BE2C (cell line): ENCODE results near the gene THAP4.
A peak's percentile ranks its signal among the peaks of the same experiment; 100 is the strongest.

Experiments
- DNase-seq: peaks from one replicate; pipeline ENCODE4 v3.0.0-alpha.2; 2020
- H3K27me3 ChIP-seq: fragments of 250-450 bp; sonication (Bioruptor Pico); 2 replicates; pipeline ENCODE4 v1.5.1; 2020; ENCODE audit warnings: mild to moderate bottlenecking
- H3K36me3 ChIP-seq: fragments of 250-450 bp; sonication (Bioruptor Pico); 2 replicates; pipeline ENCODE4 v1.5.1; 2020; ENCODE audit warnings: mild to moderate bottlenecking
- H3K4me1 ChIP-seq: fragments of 250-450 bp; sonication (Bioruptor Pico); 2 replicates; pipeline ENCODE4 v1.5.1; 2020
- H3K4me3 ChIP-seq: 2 replicates; pipeline ENCODE4 v1.5.1; 2011; ENCODE audit warnings: low read depth, low read length
- H3K9me3 ChIP-seq: fragments of 250-450 bp; sonication (Bioruptor Pico); 2 replicates; pipeline ENCODE4 v1.5.1; 2020
- TF ChIP-seq, protein P1 (sequence below): IDR thresholded peaks from 2 replicates; pipeline ENCODE4 v1.5.1; 2012; ENCODE audit warnings: mild to moderate bottlenecking, low read depth, low read length

The THAP4 gene

GRCh38 chr2:241678307-241678706 lies 41.3 kb upstream of the THAP4 start:
- H3K4me1 ChIP-seq, result no peaks in the 10 kb centered on the region
- peaks cover 88% of the 10 kb centered on the region for H3K36me3 ChIP-seq
- H3K27me3 ChIP-seq, result no peaks in the 10 kb centered on the region
- no peaks in the 10 kb centered on the region for H3K9me3 ChIP-seq
- DNase-seq, result no peak
- H3K4me3 ChIP-seq, result no peak overlapping the region
- TF ChIP-seq, protein P1, sequence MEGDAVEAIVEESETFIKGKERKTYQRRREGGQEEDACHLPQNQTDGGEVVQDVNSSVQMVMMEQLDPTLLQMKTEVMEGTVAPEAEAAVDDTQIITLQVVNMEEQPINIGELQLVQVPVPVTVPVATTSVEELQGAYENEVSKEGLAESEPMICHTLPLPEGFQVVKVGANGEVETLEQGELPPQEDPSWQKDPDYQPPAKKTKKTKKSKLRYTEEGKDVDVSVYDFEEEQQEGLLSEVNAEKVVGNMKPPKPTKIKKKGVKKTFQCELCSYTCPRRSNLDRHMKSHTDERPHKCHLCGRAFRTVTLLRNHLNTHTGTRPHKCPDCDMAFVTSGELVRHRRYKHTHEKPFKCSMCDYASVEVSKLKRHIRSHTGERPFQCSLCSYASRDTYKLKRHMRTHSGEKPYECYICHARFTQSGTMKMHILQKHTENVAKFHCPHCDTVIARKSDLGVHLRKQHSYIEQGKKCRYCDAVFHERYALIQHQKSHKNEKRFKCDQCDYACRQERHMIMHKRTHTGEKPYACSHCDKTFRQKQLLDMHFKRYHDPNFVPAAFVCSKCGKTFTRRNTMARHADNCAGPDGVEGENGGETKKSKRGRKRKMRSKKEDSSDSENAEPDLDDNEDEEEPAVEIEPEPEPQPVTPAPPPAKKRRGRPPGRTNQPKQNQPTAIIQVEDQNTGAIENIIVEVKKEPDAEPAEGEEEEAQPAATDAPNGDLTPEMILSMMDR, result no peak

DNA sequence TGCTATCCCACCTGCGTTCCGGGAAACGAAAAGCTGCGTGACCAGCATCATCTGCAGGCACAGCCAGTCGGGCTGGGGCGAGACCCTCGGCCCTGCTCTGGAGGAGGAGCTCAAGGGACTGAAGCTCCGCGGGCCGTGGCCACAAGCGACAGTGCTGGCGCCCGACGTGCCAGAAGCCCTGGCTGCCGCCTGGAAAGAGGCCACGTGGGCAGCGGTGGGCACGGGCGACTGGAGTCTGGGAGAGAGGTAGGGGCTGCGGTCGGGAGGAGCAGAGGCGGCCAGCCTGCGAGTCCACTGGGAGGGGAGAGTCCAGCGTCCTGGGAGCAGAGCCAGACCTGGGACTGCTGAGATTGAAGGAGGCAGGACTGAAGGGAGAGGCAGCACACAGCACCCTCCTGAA lies 40.4 kb upstream of the THAP4 start:
- Histone ChIP-seq H3K9me3 (no peaks in the 10 kb centered on the region), H3K36me3 (peaks cover 80% of the 10 kb centered on the region), H3K4me3 (no peak overlapping the region), H3K4me1 (no peaks in the 10 kb centered on the region), H3K27me3 (no peaks in the 10 kb centered on the region)
- TF ChIP-seq, protein P1, result no peak
- DNase-seq, result no peak

DNA sequence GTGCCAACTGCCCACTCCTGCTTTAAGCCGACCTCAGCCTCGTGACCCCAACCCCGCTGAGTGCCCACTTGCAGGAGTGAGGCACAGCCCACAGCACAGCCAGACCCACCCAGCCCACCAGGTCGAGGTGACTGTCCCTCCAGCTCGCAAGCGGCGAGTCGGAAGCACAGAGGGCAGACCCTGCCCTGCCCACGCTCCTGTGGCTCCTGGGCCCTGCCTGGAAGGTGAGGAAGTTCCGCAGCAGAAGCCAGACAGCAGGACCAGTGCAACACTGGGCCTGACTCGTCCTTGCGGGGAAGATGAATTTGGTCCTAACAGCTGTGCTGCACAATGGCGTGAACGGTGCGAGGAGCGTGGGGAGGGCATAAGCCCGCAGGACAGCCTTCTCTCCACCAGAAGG lies 39.7 kb upstream of the THAP4 start:
- H3K27me3 ChIP-seq, result no peaks in the 10 kb centered on the region
- no peak overlapping the region for H3K4me3 ChIP-seq
- peaks cover 78% of the 10 kb centered on the region for H3K36me3 ChIP-seq
- no peaks in the 10 kb centered on the region for H3K9me3 ChIP-seq
- no peaks in the 10 kb centered on the region for H3K4me1 ChIP-seq
- no peak for DNase-seq
- TF ChIP-seq, protein P1, result no peak

DNA sequence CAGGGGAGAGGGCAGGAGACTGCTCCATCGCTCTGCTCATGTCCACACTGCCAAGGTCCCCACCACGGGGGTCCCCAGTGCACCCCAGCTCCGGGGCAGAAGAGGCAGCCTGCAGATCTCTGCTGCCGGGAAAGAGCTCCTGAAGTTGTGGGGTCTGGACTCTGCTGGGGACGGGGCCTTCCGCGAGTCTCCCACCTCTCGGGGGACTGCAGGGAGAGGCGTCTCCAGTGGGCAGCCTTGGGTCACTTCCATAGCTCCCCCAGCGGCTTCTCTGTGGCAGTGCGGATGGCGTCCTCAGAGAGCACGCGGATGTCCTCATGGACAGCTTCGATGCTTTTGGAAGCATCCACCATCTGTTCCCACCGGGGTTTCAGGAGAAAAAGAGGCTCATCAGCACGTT lies 38.9 kb upstream of the THAP4 start:
- TF ChIP-seq, protein P1, result no peak; the same call in 1 of the 2 replicates
- no peaks in the 10 kb centered on the region for H3K9me3 ChIP-seq
- H3K4me1 ChIP-seq, result no peaks in the 10 kb centered on the region
- no peaks in the 10 kb centered on the region for H3K27me3 ChIP-seq
- H3K4me3 ChIP-seq, result no peak overlapping the region
- peaks cover 76% of the 10 kb centered on the region for H3K36me3 ChIP-seq
- DNase-seq, result no peak

DNA sequence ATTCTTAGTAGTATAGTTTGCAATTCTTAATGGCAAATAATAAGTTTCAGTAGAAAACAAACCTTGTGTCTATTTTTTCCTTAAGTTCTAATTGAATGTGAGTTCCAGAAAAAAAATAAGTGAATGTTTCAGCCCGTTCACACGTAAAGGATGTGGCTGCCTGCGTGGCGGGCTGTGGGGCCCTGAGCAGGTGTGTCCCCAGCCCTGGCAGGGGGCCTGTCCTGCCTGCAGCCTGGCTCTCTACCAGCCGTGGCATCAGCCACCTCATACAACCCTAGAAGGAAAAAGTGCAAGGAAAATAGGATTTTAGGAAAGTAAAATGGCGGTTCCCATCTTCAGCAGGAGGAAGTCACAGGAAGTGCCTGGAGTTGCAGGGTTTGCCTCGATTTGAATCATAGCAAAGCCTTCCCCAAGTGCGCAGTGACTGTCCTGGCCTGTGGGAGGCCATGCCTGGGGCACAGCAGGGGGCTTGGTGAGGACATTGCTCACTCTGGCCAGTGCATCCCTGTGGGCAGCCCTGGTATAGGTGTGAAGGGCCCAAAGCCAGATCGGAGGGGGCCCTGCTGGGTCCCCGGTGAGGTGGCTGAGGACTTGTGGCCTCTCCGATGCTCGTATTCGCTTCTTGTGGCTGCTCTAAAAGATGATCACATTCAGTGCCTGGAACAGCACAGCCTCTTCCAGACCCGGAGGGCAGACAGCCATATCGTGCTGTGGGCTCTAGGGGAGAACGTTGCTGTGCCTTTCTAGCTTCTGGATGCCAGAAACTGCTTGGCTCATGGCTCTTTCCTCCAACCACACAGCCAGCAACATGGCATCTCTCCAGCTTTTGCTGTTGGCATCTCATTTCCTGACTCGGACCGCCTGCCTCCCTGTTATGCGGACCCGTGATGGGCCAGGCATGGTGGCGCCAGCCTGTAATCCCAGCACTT lies 37.1 kb upstream of the THAP4 start:
- TF ChIP-seq, protein P1, result no peak
- H3K4me3 ChIP-seq, result no peak overlapping the region
- no peaks in the 10 kb centered on the region for H3K27me3 ChIP-seq
- no peaks in the 10 kb centered on the region for H3K9me3 ChIP-seq
- peak; percentile 32 for DNase-seq
- H3K36me3 ChIP-seq, result peaks cover 69% of the 10 kb centered on the region
- no peaks in the 10 kb centered on the region for H3K4me1 ChIP-seq

GRCh38 chr2:241673189-241673663 lies 36.3 kb upstream of the THAP4 start:
- H3K4me1 ChIP-seq, result no peaks in the 10 kb centered on the region
- peaks cover 67% of the 10 kb centered on the region for H3K36me3 ChIP-seq
- no peak for DNase-seq
- H3K9me3 ChIP-seq, result no peaks in the 10 kb centered on the region
- H3K27me3 ChIP-seq, result no peaks in the 10 kb centered on the region
- no peak overlapping the region for H3K4me3 ChIP-seq
- TF ChIP-seq, protein P1, result no peak
